ENCODE data around the gene TNF.
A peak's percentile ranks its signal among the peaks of the same experiment; 100 is the strongest.
"Not testable (repeated sequence)": the region's sequence is repeated elsewhere in the genome, so short reads cannot be mapped to it uniquely, and the experiment has no call there.

TNF gene

GRCh38 chr6:31582230-31582643 is 6.9 kb downstream of the TNF start, which contains the start of gene LTB:
Gene LTB, minus strand, starts transcription at chr6:31582424. Its CDS starts 7 bp downstream, at chr6:31582417.
- Mint-ChIP-seq H3K4me1 (ENCODE audit: low read depth) (peaks cover 45% of the 10 kb centered on the region), H3K27ac (peak within 1 kb of the TSS; percentile 99), H3K9me3 (no peaks in the 10 kb centered on the region), H3K36me3 (ENCODE audit: low read depth) (peaks cover 56% of the 10 kb centered on the region), H3K27me3 (ENCODE audit: low read depth) (no peaks in the 10 kb centered on the region), H3K4me3 (peak within 1 kb of the TSS; percentile 100)

- H3K27ac Mint-ChIP-seq: peak overlapping the region; percentile 95
- peak overlapping the region; percentile 97 for H3K4me3 Mint-ChIP-seq
- no peaks in the 10 kb centered on the region for H3K27me3 Mint-ChIP-seq (ENCODE audit: low read depth)
- peaks cover 38% of the 10 kb centered on the region for H3K36me3 Mint-ChIP-seq (ENCODE audit: low read depth)
- no peaks in the 10 kb centered on the region for H3K9me3 Mint-ChIP-seq
- peaks cover 41% of the 10 kb centered on the region for H3K4me1 Mint-ChIP-seq (ENCODE audit: low read depth)
These were observed 10.1 kb downstream of the TNF start for GRCh38 chr6:31585491-31585890.

- peaks cover 37% of the 10 kb centered on the region for H3K36me3 Mint-ChIP-seq (ENCODE audit: low read depth)
- peak within 1 kb of the TSS; percentile 97 for H3K4me3 Mint-ChIP-seq
- peak within 1 kb of the TSS; percentile 95 for H3K27ac Mint-ChIP-seq
- H3K27me3 Mint-ChIP-seq (ENCODE audit: low read depth): no peaks in the 10 kb centered on the region
- peaks cover 41% of the 10 kb centered on the region for H3K4me1 Mint-ChIP-seq (ENCODE audit: low read depth)
- H3K9me3 Mint-ChIP-seq: no peaks in the 10 kb centered on the region
These were observed 10.6 kb downstream of the TNF start, which contains the start of gene LST1 for GRCh38 chr6:31586008-31586407. Gene LST1, plus strand, starts transcription at chr6:31586277. Its CDS starts 1,023 bp downstream, at chr6:31587300.

GRCh38 chr6:31586599-31587281 is 11.4 kb downstream of the TNF start:
- Mint-ChIP-seq H3K4me3 (peak overlapping the region; percentile 97), H3K27ac (peak overlapping the region; percentile 95), H3K9me3 (no peaks in the 10 kb centered on the region), H3K4me1 (ENCODE audit: low read depth) (peaks cover 41% of the 10 kb centered on the region), H3K27me3 (ENCODE audit: low read depth) (no peaks in the 10 kb centered on the region), H3K36me3 (ENCODE audit: low read depth) (peaks cover 29% of the 10 kb centered on the region)

GRCh38 chr6:31587791-31588777 is 12.7 kb downstream of the TNF start:
- Mint-ChIP-seq H3K4me1 (ENCODE audit: low read depth) (peaks cover 37% of the 10 kb centered on the region), H3K27me3 (ENCODE audit: low read depth) (no peaks in the 10 kb centered on the region), H3K9me3 (no peaks in the 10 kb centered on the region), H3K4me3 (peak overlapping the region; percentile 97), H3K27ac (peak overlapping the region; percentile 97), H3K36me3 (ENCODE audit: low read depth) (peaks cover 18% of the 10 kb centered on the region)

GRCh38 chr6:31588871-31589650 is 13.7 kb downstream of the TNF start:
- Mint-ChIP-seq H3K27ac (peak overlapping the region; percentile 13), H3K4me3 (peak overlapping the region; percentile 63)

GRCh38 chr6:31590691-31591090 is 15.3 kb downstream of the TNF start:
- not testable (repeated sequence) for H3K27me3 Mint-ChIP-seq (ENCODE audit: low read depth); H3K27ac Mint-ChIP-seq; H3K4me3 Mint-ChIP-seq; H3K9me3 Mint-ChIP-seq
- H3K36me3 Mint-ChIP-seq (ENCODE audit: low read depth): peaks cover 18% of the 10 kb centered on the region
- H3K4me1 Mint-ChIP-seq (ENCODE audit: low read depth): peaks cover 44% of the 10 kb centered on the region

More at GRCh38 chr6:31588871-31589650, 13.7 kb downstream of the TNF start:
- peaks cover 41% of the 10 kb centered on the region for H3K4me1 Mint-ChIP-seq (ENCODE audit: low read depth)
- H3K27me3 Mint-ChIP-seq (ENCODE audit: low read depth): no peaks in the 10 kb centered on the region
- H3K9me3 Mint-ChIP-seq: no peaks in the 10 kb centered on the region
- peaks cover 18% of the 10 kb centered on the region for H3K36me3 Mint-ChIP-seq (ENCODE audit: low read depth)

- Mint-ChIP-seq H3K36me3 (ENCODE audit: low read depth) (peaks cover 13% of the 10 kb centered on the region), H3K4me1 (ENCODE audit: low read depth) (peaks cover 38% of the 10 kb centered on the region), H3K9me3 (no peaks in the 10 kb centered on the region), H3K4me3 (peak overlapping the region; percentile 67), H3K27ac (peak overlapping the region; percentile 87), H3K27me3 (ENCODE audit: low read depth) (no peaks in the 10 kb centered on the region)
These were observed 17.0 kb downstream of the TNF start for GRCh38 chr6:31592396-31592771.

GRCh38 chr6:31597006-31597405 is 21.6 kb downstream of the TNF start:
- Mint-ChIP-seq H3K4me1 (ENCODE audit: low read depth) (peaks cover 38% of the 10 kb centered on the region), H3K27ac (no peak overlapping the region), H3K9me3 (no peaks in the 10 kb centered on the region), H3K27me3 (ENCODE audit: low read depth) (no peaks in the 10 kb centered on the region), H3K36me3 (ENCODE audit: low read depth) (no peaks in the 10 kb centered on the region), H3K4me3 (peak overlapping the region; percentile 3)

- no peak overlapping the region for H3K4me3 Mint-ChIP-seq
- no peak overlapping the region for H3K27ac Mint-ChIP-seq
- peaks cover 3% of the 10 kb centered on the region for H3K27me3 Mint-ChIP-seq (ENCODE audit: low read depth)
- H3K36me3 Mint-ChIP-seq (ENCODE audit: low read depth): no peaks in the 10 kb centered on the region
- no peaks in the 10 kb centered on the region for H3K4me1 Mint-ChIP-seq (ENCODE audit: low read depth)
- no peaks in the 10 kb centered on the region for H3K9me3 Mint-ChIP-seq
These were observed 32.0 kb downstream of the TNF start for GRCh38 chr6:31607317-31607716.

GRCh38 chr6:31609519-31610406 is 34.4 kb downstream of the TNF start:
- Mint-ChIP-seq H3K27me3 (ENCODE audit: low read depth) (no peaks in the 10 kb centered on the region), H3K4me1 (ENCODE audit: low read depth) (peaks cover 9% of the 10 kb centered on the region), H3K4me3 (no peak overlapping the region), H3K36me3 (ENCODE audit: low read depth) (no peaks in the 10 kb centered on the region), H3K9me3 (no peaks in the 10 kb centered on the region), H3K27ac (no peak overlapping the region)

GRCh38 chr6:31610968-31611367 is 35.6 kb downstream of the TNF start:
- no peak overlapping the region for H3K4me3 Mint-ChIP-seq
- H3K27ac Mint-ChIP-seq: no peak overlapping the region
- no peaks in the 10 kb centered on the region for H3K36me3 Mint-ChIP-seq (ENCODE audit: low read depth)

GRCh38 chr6:31614075-31614619 is 38.8 kb downstream of the TNF start:
- Mint-ChIP-seq H3K4me1 (ENCODE audit: low read depth) (peaks cover 32% of the 10 kb centered on the region), H3K9me3 (no peaks in the 10 kb centered on the region), H3K36me3 (ENCODE audit: low read depth) (peaks cover 6% of the 10 kb centered on the region), H3K27ac (no peak overlapping the region), H3K4me3 (no peak overlapping the region), H3K27me3 (ENCODE audit: low read depth) (no peaks in the 10 kb centered on the region)

More at GRCh38 chr6:31610968-31611367, 35.6 kb downstream of the TNF start:
- no peaks in the 10 kb centered on the region for H3K9me3 Mint-ChIP-seq
- no peaks in the 10 kb centered on the region for H3K27me3 Mint-ChIP-seq (ENCODE audit: low read depth)
- peaks cover 20% of the 10 kb centered on the region for H3K4me1 Mint-ChIP-seq (ENCODE audit: low read depth)

All from T-helper 1 cell treated with Interleukin-12 subunit alpha and Interleukin-12 subunit beta and Interleukin-4 antibody, amounts not matched to agents 30 μg/mL and 1 μg/mL, for 36 hours (primary cell).